ENCODE results near the gene CITED2. TPM values are rescaled to one million over a fixed set of nuclear protein-coding genes. Genes with fewer than 3 reads are reported as not detected.

CITED2 gene
- total and polyA plus RNA-seq, 4 donors = 38.1 to 152 (median 96.0) TPM

DNA sequence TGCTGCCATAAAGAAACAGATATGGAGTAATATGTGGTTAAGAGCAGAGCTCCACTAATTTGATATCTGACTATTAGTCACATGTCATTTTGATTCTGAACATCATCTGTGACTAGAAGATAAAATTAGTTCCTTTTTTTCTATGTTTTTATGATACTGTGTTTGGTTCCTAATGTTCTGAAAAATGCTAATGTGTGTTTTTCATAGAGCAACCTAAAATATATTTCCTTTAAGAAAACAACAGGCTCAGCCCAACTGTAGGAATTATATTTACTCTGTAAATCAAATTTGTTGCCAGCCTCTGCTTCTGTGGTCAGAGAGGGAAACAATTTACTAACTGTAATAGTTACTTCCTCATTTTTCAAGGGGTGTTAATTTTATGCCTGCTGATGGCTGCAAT lies 49.3 kb downstream of the CITED2 start:
- Histone ChIP-seq H3K27ac (ENCODE audit: low read depth, low read length) (no peak overlapping the region), H3K4me1 (ENCODE audit: control insufficient read depth, insufficient read depth, low read length) (no peaks in the 10 kb centered on the region), H3K36me3 (ENCODE audit: control insufficient read depth, insufficient read depth, low read length) (no peaks in the 10 kb centered on the region), H3K9me3 (ENCODE audit: control insufficient read depth, insufficient read depth, low read length) (no peaks in the 10 kb centered on the region), H3K4me3 (ENCODE audit: low read depth, low read length) (no peak overlapping the region), H3K27me3 (ENCODE audit: control insufficient read depth, insufficient read depth, low read length) (no peaks in the 10 kb centered on the region)
- no peak for DNase-seq (ENCODE audit: low read depth in 4 of 6, low spot score in 6 of 6)

DNA sequence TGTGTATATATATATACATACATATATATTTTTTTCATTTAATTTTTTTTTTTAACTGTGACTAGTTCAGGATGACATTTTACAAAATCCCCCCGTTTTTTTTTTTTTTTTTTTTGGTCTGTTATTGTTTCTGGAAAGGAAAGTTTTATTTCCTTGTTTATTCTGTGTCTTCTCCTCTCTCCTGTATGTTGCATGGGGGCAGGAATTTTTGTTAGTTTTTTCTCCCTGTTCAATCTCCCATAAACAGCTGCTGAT lies 50.2 kb downstream of the CITED2 start:
- H3K27me3 ChIP-seq (ENCODE audit: control insufficient read depth, insufficient read depth, low read length) = no peaks in the 10 kb centered on the region
- H3K4me3 ChIP-seq (ENCODE audit: low read depth, low read length) = no peak overlapping the region
- H3K9me3 ChIP-seq (ENCODE audit: control insufficient read depth, insufficient read depth, low read length) = no peaks in the 10 kb centered on the region
- WGBS (ENCODE audit: insufficient coverage) = no CpG with 5 or more reads among the region's 1 CpG
- DNase-seq (ENCODE audit: low read depth in 4 of 6, low spot score in 6 of 6) = no peak
- no peaks in the 10 kb centered on the region for H3K36me3 ChIP-seq (ENCODE audit: control insufficient read depth, insufficient read depth, low read length)
- H3K4me1 ChIP-seq (ENCODE audit: control insufficient read depth, insufficient read depth, low read length) = no peaks in the 10 kb centered on the region
- no peak overlapping the region for H3K27ac ChIP-seq (ENCODE audit: low read depth, low read length)

DNA sequence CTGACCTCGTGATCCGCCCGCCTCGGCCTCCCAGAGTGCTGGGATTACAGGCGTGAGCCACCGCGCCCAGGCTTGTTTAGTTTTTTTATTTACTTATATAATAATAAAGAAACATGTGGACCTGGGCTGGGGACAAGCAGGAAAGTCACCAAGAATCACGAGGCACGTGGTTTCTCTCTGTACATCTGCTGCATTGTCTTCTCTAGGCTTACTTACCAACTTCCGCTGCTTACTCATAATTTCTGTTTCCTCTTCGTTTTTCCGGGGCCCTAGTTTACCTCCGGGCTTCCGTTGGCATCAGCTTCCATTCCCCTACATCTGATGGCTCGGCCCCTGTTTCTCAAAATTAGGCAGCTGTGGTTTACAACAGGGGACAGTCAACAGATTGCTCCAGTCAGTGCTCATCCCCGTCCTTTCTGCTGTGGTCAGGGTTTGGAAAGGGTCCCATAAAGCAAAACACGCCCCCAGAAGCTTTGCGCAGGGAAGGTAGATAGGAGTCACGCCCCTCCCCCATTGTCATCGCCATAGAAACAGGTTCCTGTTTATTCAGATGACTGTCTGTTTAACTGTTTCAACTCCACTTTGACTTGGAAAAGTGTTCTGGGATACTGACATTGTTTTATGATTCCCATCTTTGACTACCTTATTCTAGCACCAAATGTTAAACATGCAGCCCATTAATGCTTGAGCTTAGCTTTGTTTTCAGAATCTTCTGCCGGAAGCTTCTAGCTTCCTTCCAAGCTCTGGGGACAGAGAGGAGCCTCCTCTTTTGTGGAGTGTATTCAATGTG lies 50.7 kb downstream of the CITED2 start:
- Histone ChIP-seq H3K9me3 (ENCODE audit: control insufficient read depth, insufficient read depth, low read length) (no peaks in the 10 kb centered on the region), H3K27ac (ENCODE audit: low read depth, low read length) (peak overlapping the region; percentile 53), H3K4me3 (ENCODE audit: low read depth, low read length) (peak overlapping the region; percentile 4)

More for the DNA sequence above, 50.7 kb downstream of the CITED2 start:
- peak; percentile 26 to 75 (median 44) for DNase-seq (ENCODE audit: low read depth in 4 of 6, low spot score in 6 of 6)
- WGBS (ENCODE audit: insufficient coverage) = 41% methylated on average over 8 of the region's 21 CpGs
- Histone ChIP-seq H3K27me3 (ENCODE audit: control insufficient read depth, insufficient read depth, low read length) (no peaks in the 10 kb centered on the region), H3K36me3 (ENCODE audit: control insufficient read depth, insufficient read depth, low read length) (no peaks in the 10 kb centered on the region), H3K4me1 (ENCODE audit: control insufficient read depth, insufficient read depth, low read length) (no peaks in the 10 kb centered on the region)

Other genes starting within 250 kb of the CITED2 start
- 10 to 100 TPM; 21.7 to 30.4 TPM for gene HECA, start 239.6 kb downstream of the CITED2 start, total RNA-seq
- gene HECA, start 239.6 kb downstream of the CITED2 start, polyA plus RNA-seq (ENCODE audit: insufficient read length in 2 of 2) = 10 to 100 TPM; 18.0 to 22.2 TPM
- 1 to 10 TPM; 3.1 to 7.1 TPM for gene TXLNB, start 82.7 kb downstream of the CITED2 start, total RNA-seq
- gene TXLNB, start 82.7 kb downstream of the CITED2 start, polyA plus RNA-seq (ENCODE audit: insufficient read length in 2 of 2) = 1 to 10 TPM; 2.0 to 2.2 TPM